Vagina (tissue), 2 donors: Measurements from ENCODE around the gene POU2AF3. TPM values are rescaled to one million over a fixed set of nuclear protein-coding genes. Genes with fewer than 3 reads are reported as not detected.

Experiments
- DNase-seq, 2 donors: peaks; one replicate each; pipeline ENCODE4 v3.0.0-alpha.2; 2017; ENCODE audit errors: extremely low spot score in 2 of 2
- H3K27ac ChIP-seq: fragments of 200-600 bp; sonication (generic); one replicate; pipeline ENCODE4 v1.5.1; 2019
- H3K27me3 ChIP-seq: fragments of 200-600 bp; sonication (generic); one replicate; pipeline ENCODE4 v1.5.1; 2019
- H3K36me3 ChIP-seq, 2 donors: fragments of 200-600 bp; sonication (generic); one replicate each; pipeline ENCODE4 v1.5.1; 2017 to 2019
- H3K4me1 ChIP-seq: fragments of 200-600 bp; sonication (generic); one replicate; pipeline ENCODE4 v1.5.1; 2019
- H3K4me3 ChIP-seq, 2 donors: fragments of 200-600 bp; sonication (generic); 1 replicate in 1 of 2; 2 replicates in 1 of 2; pipeline ENCODE4 v1.5.1; 2016 to 2019
- H3K9me3 ChIP-seq: fragments of 200-600 bp; sonication (generic); one replicate; pipeline ENCODE4 v1.5.1; 2019
- POLR2A ChIP-seq, 2 donors: fragments of 450-650 bp; IDR thresholded peaks; one replicate each; pipeline ENCODE4 v1.6.1; 2017; ENCODE audit warnings: antibody characterized with exemption in 2 of 2, mild to moderate bottlenecking in 2 of 2, moderate library complexity in 2 of 2
- POLR2AphosphoS5 ChIP-seq, 2 donors: sonication (generic); formaldehyde crosslinking; IDR thresholded peaks; one replicate each; pipeline ENCODE4 v1.9.0; 2017; ENCODE audit warnings: antibody characterized with exemption in 2 of 2, mild to moderate bottlenecking in 2 of 2, low read depth in 1 of 2; ENCODE audit not compliant: insufficient read depth in 1 of 2
- intact Hi-C: fragments of 100-400 bp; cut with DNase I; formaldehyde crosslinking; loops from one replicate; pipeline ENCODE4 v1.15.1; 2023
- total RNA-seq: library from RNA; depleted of rRNA; stranded (reverse); fragments of >200 nt; gene quantifications from one replicate; pipeline ENCODE4 v1.2.3, GENCODE V29; 2016
- TF ChIP-seq, protein P1 (sequence below), 3 experiments: fragments of 450-650 bp in 2 of 3; fragments of 200-600 bp in 1 of 3; sonication (generic) in 1 of 3; IDR thresholded peaks; one replicate each; pipeline ENCODE4 v1.5.1; 2017 to 2019; ENCODE audit warnings: antibody characterized with exemption in 3 of 3, mild to moderate bottlenecking in 2 of 3, moderate library complexity in 2 of 3

Gene POU2AF3
- total RNA-seq, 1 donor from 2014 or later = 3.2 TPM

DNA sequence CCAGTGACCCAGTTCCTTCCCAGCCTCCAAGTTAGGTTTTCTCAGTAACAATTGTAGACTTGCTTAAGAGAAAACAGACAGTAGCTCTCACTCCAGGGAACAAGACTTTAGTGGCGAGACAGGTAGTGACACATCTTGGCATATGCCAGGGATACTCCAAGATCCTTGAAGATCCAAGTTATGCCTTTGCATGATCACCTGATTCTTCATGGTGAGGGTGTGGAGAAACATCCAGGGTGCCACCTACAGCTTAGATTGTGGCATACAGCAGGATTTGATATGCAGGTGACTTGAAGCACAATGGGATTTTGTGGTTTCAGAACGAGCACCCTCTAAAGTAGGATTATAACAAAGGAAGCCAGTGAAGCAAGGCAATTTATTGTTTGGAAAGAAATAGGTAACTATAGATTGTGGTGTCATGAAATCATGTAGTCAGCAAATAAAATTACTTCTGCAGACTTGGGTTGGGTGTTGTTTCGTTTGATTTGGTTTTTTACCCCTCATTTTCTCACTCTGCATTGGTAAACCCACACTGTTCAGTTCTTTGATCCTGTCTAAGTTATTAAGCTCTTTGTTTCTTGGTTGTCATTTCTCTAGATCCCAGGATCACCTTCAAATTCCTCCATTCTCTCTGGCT is 9.2 kb downstream of the POU2AF3 start:
- H3K27ac ChIP-seq = no peak overlapping the region
- no peak for TF ChIP-seq POLR2AphosphoS5 (IDR thresholded peaks at IDR 0.05; ENCODE audit: insufficient read depth in 1 of 2, low read depth in 1 of 2)
- no peak for TF ChIP-seq POLR2A (IDR thresholded peaks at IDR 0.05)
- TF ChIP-seq, protein P1, sequence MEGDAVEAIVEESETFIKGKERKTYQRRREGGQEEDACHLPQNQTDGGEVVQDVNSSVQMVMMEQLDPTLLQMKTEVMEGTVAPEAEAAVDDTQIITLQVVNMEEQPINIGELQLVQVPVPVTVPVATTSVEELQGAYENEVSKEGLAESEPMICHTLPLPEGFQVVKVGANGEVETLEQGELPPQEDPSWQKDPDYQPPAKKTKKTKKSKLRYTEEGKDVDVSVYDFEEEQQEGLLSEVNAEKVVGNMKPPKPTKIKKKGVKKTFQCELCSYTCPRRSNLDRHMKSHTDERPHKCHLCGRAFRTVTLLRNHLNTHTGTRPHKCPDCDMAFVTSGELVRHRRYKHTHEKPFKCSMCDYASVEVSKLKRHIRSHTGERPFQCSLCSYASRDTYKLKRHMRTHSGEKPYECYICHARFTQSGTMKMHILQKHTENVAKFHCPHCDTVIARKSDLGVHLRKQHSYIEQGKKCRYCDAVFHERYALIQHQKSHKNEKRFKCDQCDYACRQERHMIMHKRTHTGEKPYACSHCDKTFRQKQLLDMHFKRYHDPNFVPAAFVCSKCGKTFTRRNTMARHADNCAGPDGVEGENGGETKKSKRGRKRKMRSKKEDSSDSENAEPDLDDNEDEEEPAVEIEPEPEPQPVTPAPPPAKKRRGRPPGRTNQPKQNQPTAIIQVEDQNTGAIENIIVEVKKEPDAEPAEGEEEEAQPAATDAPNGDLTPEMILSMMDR (IDR thresholded peaks at IDR 0.05) = no peak
- H3K36me3 ChIP-seq = no peaks in the 10 kb centered on the region
- no peaks in the 10 kb centered on the region for H3K4me1 ChIP-seq
- no peaks in the 10 kb centered on the region for H3K27me3 ChIP-seq
- intact Hi-C loops = no loop called here
- no peaks in the 10 kb centered on the region for H3K9me3 ChIP-seq
- DNase-seq = no peak
- H3K4me3 ChIP-seq = no peak overlapping the region

DNA sequence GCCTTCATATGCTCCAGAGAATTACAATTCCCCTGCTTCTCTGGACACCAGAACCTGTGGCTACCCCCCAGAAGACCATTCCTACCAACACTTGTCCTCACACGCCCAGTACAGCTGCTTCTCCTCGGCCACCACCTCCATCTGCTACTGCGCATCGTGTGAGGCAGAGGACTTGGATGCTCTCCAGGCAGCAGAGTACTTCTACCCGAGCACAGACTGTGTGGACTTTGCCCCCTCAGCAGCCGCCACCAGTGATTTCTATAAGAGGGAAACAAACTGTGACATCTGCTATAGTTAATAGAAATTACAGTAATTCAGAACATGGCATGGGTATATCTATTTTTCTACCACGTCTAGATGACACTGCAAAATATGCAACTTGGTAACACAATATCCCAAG is 9.8 kb downstream of the POU2AF3 start:
- no peak overlapping the region for H3K27ac ChIP-seq
- intact Hi-C loops = no loop called here
- no peak for DNase-seq

DNA sequence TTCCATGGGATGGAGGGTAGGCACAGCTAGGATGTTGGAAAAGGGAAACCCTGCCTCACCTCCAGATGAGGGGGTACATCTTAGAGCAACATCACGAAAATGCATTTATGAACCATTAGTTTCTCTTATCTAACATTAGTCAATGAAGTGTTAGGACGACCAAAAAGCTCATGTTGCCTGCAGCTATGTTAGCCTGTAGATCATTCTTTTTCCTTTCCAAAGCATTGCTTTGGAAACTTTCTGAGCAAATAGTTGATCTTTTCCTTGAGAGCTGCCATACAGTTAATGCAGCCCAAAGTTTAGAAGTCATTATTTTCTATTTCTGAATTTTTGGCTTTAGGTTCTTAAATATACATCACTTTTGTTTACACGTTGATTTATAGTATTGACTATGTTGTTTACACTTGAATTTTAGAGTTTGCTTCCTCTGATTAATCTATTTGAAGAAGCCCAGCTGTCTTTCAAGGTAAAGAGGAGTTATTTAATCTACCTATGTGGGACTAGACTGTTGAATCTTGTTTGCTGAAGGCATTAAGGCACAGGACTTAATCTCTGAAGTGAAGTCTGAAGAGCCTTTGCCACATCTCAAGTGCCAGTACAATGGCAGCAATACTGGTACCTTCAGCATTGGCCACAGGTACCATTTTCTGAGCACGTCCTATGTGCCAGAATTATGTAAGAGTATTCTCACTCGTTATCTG is 11.0 kb downstream of the POU2AF3 start:
- Histone ChIP-seq H3K4me1 (no peaks in the 10 kb centered on the region), H3K27me3 (no peaks in the 10 kb centered on the region), H3K4me3 (no peak overlapping the region), H3K27ac (no peak overlapping the region), H3K36me3 (no peaks in the 10 kb centered on the region), H3K9me3 (no peaks in the 10 kb centered on the region)
- no peak for TF ChIP-seq POLR2A (IDR thresholded peaks at IDR 0.05)
- TF ChIP-seq POLR2AphosphoS5 (IDR thresholded peaks at IDR 0.05; ENCODE audit: insufficient read depth in 1 of 2, low read depth in 1 of 2) = no peak
- TF ChIP-seq, protein P1 (IDR thresholded peaks at IDR 0.05) = no peak
- DNase-seq = no peak
- intact Hi-C loops = no loop called here

More for the DNA sequence above, 9.8 kb downstream of the POU2AF3 start:
- TF ChIP-seq POLR2A (IDR thresholded peaks at IDR 0.05) (no peak), POLR2AphosphoS5 (IDR thresholded peaks at IDR 0.05; ENCODE audit: insufficient read depth in 1 of 2, low read depth in 1 of 2) (no peak)
- TF ChIP-seq, protein P1 (IDR thresholded peaks at IDR 0.05) = no peak
- Histone ChIP-seq H3K4me3 (no peak overlapping the region), H3K36me3 (no peaks in the 10 kb centered on the region), H3K9me3 (no peaks in the 10 kb centered on the region), H3K27me3 (no peaks in the 10 kb centered on the region), H3K4me1 (no peaks in the 10 kb centered on the region)

DNA sequence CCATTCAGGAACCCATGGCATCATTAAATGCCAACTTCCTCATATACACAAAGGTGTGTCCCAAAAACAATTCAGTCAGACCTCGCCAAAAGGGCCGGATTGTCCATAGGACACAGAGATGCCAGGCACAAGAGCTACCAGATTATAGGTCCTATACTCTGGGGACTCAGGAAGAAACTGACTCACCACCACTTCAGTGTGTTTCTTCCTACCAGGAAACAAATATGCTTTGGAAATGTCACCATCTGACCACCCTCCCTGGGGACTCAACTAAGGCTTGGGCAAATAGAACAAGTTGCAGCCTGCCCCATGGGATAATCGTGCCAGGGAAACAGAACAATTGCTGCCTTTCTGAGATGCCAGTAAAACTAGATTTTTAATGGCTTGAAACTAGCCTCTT is 11.7 kb downstream of the POU2AF3 start:
- H3K4me1 ChIP-seq = no peaks in the 10 kb centered on the region
- H3K36me3 ChIP-seq = no peaks in the 10 kb centered on the region
- H3K27me3 ChIP-seq = no peaks in the 10 kb centered on the region
- no peak for DNase-seq
- TF ChIP-seq POLR2AphosphoS5 (IDR thresholded peaks at IDR 0.05; ENCODE audit: insufficient read depth in 1 of 2, low read depth in 1 of 2) (no peak), POLR2A (IDR thresholded peaks at IDR 0.05) (no peak)
- TF ChIP-seq, protein P1 (IDR thresholded peaks at IDR 0.05) = no peak
- no peak overlapping the region for H3K27ac ChIP-seq
- intact Hi-C loops = no loop called here
- no peaks in the 10 kb centered on the region for H3K9me3 ChIP-seq
- H3K4me3 ChIP-seq = no peak overlapping the region

DNA sequence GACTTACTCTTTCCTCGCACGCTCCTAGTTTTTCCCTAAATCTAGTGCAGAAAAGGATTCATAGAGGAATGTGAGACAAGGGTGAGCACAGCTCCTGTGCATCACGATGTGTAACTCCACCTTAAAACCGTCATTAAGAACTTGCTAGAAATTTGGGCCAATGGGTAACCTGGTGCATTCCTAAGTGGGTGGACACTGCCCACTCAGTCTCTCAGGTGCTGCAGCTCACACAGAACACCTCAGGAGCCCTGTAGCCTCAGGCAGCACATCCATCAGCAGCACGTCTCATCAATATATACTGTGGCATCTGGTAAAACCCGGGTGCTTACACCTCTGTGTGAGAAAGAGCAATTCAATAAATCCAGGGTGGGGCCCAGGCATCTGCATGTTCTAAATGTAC is 12.4 kb downstream of the POU2AF3 start:
- no peaks in the 10 kb centered on the region for H3K27me3 ChIP-seq
- intact Hi-C loops = no loop called here
- DNase-seq = no peak
- no peaks in the 10 kb centered on the region for H3K4me1 ChIP-seq
- H3K36me3 ChIP-seq = no peaks in the 10 kb centered on the region
- no peak overlapping the region for H3K27ac ChIP-seq
- no peak for TF ChIP-seq POLR2AphosphoS5 (IDR thresholded peaks at IDR 0.05; ENCODE audit: insufficient read depth in 1 of 2, low read depth in 1 of 2)
- no peak for TF ChIP-seq POLR2A (IDR thresholded peaks at IDR 0.05)
- TF ChIP-seq, protein P1 (IDR thresholded peaks at IDR 0.05) = no peak
- H3K4me3 ChIP-seq = no peak overlapping the region
- no peaks in the 10 kb centered on the region for H3K9me3 ChIP-seq
